Activated T-helper 1 cell treated with anti-CD3 and anti-CD28 coated beads, Interleukin-12 subunit alpha, Interleukin-12 subunit beta, Interleukin-2, Interleukin-4 antibody, amounts not matched to agents 30 ng/mL and 10 ng/mL and 1 ng/mL, durations not matched to agents 14 hours and 24 hours and 36 hours (primary cell): ENCODE data around the gene KCNJ18. TPM values are rescaled to one million over a fixed set of nuclear protein-coding genes. Genes with fewer than 3 reads are reported as not detected.
"Not testable (repeated sequence)": the region's sequence is repeated elsewhere in the genome, so short reads cannot be mapped to it uniquely, and the experiment has no call there.

Experiments
- DNase-seq: peaks from one replicate; pipeline ENCODE4 v3.0.0; 2021; ENCODE audit warnings: low spot score
- H3K27ac Mint-ChIP-seq: one replicate; pipeline ENCODE4 v1.8.0; 2021; ENCODE audit warnings: mild to moderate bottlenecking, mixed read lengths
- H3K27me3 Mint-ChIP-seq: one replicate; pipeline ENCODE4 v1.8.0; 2022; ENCODE audit warnings: mild to moderate bottlenecking, moderate library complexity, mixed read lengths; ENCODE audit not compliant: insufficient read depth
- H3K36me3 Mint-ChIP-seq: one replicate; pipeline ENCODE4 v1.8.0; 2021; ENCODE audit warnings: low read depth, mixed read lengths
- H3K4me1 Mint-ChIP-seq: one replicate; pipeline ENCODE4 v1.8.0; 2021; ENCODE audit warnings: low read depth, mixed read lengths
- H3K4me3 Mint-ChIP-seq: one replicate; pipeline ENCODE4 v1.8.0; 2021; ENCODE audit warnings: mild to moderate bottlenecking, moderate library complexity, mixed read lengths
- H3K9me3 Mint-ChIP-seq: one replicate; pipeline ENCODE4 v1.8.0; 2021; ENCODE audit warnings: mixed read lengths
- intact Hi-C: fragments of 100-400 bp; cut with micrococcal nuclease; formaldehyde crosslinking; loops from one replicate; pipeline ENCODE4 v1.15.1; 2024
- total RNA-seq: library from RNA; stranded (reverse); gene quantifications from 2 replicates; pipeline ENCODE4 v1.2.3, GENCODE V29; 2022

KCNJ18 gene
- total RNA-seq, 1 donor from 2014 or later = not detected

DNA sequence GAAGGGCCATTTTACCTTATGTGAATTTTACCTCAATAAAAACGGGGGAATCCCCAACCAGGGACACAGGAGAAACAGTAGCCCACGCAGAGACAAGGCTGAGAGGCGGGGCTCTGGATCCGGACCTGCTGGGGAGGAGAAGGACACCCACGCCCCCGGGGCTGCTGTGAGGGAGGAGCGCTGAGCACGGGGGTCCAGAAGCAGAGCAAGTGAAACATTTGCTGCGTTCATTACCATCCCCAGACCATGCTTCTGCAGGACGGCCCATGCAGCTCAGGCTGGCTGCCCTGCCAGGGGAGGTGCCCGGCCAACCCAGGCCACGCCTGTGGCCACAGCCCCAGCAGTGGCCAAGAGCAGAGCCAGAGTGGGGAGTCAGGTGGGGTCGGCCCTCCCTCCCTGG lies 50.0 kb downstream of the KCNJ18 start:
- no peaks in the 10 kb centered on the region for H3K9me3 Mint-ChIP-seq
- H3K4me3 Mint-ChIP-seq = no peak overlapping the region
- no peaks in the 10 kb centered on the region for H3K27me3 Mint-ChIP-seq
- intact Hi-C loops = no loop called here
- H3K36me3 Mint-ChIP-seq = no peaks in the 10 kb centered on the region
- DNase-seq = no peak
- no peak overlapping the region for H3K27ac Mint-ChIP-seq
- H3K4me1 Mint-ChIP-seq = no peaks in the 10 kb centered on the region

DNA sequence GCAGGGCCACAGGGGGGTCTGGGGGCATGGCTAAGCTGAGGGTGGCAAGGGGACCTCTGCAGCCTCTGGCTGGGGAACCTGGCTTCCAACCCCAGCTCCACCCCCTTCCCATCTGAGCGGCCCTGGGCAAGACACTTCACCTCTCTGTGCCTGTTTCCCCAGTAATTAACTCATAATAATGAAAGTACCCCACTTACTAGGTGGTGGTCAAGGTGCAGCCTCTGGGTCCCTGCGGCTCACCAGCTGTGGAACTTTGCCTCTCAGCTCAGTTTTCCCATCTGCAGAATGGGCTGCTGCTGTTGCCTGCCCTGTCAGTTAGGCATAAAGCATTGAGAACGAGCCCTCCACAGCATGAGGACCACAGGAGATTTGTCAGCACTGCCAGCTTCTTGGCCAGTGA lies 51.8 kb downstream of the KCNJ18 start:
- intact Hi-C loops, H3K9me3 Mint-ChIP-seq, H3K4me3 Mint-ChIP-seq, H3K27ac Mint-ChIP-seq, H3K4me1 Mint-ChIP-seq, H3K36me3 Mint-ChIP-seq, DNase-seq, H3K27me3 Mint-ChIP-seq: not testable (repeated sequence)

DNA sequence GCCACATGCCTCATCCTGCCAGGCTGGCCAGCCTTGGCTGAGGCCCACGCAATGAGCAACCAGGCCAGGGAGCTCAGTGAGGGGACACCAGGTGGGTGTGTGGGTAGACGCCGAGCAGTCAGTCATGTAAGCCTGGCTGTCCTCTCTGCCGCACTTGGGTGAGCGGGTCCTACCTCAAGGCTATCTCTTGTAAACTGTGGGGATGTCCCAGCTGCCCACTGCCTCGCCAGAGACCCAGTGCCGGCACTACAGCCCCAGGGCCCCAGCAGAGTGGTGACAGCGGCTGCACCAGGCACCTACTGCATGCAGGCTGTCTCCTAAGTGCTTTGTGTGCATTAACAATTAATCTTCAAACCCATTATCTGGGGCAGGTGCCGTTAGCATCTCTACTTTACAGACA lies 52.3 kb downstream of the KCNJ18 start:
- H3K9me3 Mint-ChIP-seq, H3K4me1 Mint-ChIP-seq, H3K27me3 Mint-ChIP-seq, DNase-seq, H3K4me3 Mint-ChIP-seq, H3K27ac Mint-ChIP-seq, H3K36me3 Mint-ChIP-seq, intact Hi-C loops: not testable (repeated sequence)

DNA sequence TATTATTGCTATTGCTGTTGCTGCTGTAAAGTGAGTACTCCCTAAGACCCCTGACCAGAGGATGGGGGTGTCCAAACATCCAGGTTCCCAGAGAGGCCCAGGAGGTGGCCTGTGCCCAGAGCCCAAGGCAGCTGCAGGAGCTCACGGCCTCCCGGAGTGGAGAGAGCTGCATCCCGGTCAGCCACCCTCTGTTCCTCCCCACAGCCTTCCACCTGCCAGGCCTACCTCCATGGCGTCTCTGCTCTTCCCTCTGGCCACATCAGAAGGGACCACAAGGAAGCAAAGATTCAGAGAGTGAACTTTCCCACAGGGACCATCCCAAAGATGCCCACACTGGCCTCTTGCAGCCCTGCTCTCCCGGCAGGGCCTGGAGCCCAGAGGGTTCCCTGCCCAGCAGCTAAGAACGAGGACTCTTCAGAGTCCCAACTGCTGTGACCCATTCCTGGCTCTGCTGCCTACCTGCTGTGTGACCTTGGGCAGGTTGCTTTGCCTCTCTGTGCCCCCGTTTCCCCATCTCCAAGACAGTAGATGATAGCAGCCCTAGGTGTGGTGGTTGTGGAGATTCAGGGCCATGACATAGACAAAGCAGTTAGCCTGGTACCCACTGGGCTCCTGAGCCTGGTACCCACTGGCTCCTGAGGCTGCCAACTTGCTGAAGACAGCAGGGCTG lies 53.2 kb downstream of the KCNJ18 start:
- H3K4me1 Mint-ChIP-seq, H3K27ac Mint-ChIP-seq, DNase-seq, H3K36me3 Mint-ChIP-seq, H3K4me3 Mint-ChIP-seq, H3K27me3 Mint-ChIP-seq, H3K9me3 Mint-ChIP-seq, intact Hi-C loops: not testable (repeated sequence)

DNA sequence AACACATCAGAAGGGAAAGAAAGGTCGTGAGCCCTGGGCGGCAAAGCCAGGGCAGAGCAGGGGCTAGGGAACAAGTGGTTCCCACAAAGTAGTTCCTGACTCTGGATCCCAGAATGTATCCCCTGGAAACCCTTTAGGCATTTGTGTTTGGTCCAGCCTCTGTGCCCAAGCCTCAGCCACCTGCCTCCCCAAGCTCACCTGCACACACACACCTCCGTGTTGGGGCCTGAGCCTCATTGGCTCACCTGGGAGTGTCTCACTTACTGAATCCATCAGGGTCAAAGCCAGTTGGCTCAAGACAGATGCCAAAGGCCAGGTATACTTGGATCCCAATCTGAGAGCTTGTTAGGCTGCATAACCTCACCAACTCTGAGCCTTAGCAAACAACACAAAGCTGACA lies 54.1 kb downstream of the KCNJ18 start:
- H3K4me1 Mint-ChIP-seq, intact Hi-C loops, H3K36me3 Mint-ChIP-seq, DNase-seq, H3K27ac Mint-ChIP-seq, H3K27me3 Mint-ChIP-seq, H3K4me3 Mint-ChIP-seq: not testable (repeated sequence)
- H3K9me3 Mint-ChIP-seq = peaks cover 12% of the 10 kb centered on the region

DNA sequence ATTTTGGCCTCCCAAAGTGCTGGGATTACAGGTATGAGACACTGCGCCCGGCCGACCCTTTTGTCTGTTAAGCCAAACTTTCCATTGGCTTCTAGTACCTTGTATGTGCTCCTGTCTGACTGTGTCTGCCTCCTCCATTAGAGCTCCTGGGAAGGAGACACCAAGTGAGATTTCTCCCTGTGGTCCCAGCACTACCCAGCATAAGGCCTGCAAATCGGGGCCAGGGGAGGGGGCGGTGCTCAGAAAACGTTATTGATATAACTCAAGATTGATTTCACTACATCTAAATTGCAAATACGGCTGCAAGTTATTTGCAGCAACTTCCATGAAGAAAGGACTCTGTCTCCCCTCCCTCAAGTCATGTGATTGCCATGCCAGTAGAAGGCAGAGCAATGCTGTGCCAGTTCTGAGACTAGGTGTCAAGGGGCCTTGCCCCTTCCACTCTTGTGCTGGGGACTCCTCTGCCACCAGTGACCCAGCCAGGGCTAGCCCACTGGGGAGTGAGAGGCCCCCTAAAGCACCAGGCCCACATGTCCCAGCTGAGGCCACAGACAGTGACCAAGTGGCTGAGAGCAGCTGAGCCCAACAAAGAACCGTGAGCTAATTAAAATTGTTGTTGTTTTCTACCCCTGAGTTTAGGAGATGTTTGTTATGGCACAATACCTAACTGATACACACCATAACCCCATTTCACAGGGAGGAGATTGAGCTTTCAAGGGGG lies 55.0 kb downstream of the KCNJ18 start:
- H3K36me3 Mint-ChIP-seq, intact Hi-C loops, H3K27ac Mint-ChIP-seq, H3K27me3 Mint-ChIP-seq, H3K4me1 Mint-ChIP-seq, H3K4me3 Mint-ChIP-seq, DNase-seq: not testable (repeated sequence)
- H3K9me3 Mint-ChIP-seq = peaks cover 12% of the 10 kb centered on the region

DNA sequence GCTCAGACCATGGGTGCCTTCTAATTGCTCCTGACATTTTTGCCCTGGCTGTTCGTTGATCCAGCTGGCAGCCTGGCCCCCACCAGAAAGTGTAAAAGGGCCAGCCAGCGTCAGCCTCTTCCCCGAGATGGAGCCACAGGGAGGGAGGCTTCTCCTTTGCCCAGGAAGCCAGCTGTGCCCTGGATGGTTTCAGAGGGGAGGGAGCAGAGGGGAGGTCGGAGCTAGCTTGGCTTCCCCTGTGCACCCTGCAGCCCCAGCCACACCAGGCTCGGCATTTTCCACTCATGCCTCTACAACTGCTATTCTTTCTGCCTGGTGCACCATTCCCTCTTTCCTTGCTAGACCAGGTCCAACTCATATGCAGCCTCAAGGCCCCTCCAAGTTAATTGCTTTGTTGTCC lies 56.4 kb downstream of the KCNJ18 start:
- H3K27me3 Mint-ChIP-seq, intact Hi-C loops, DNase-seq, H3K4me1 Mint-ChIP-seq, H3K36me3 Mint-ChIP-seq, H3K27ac Mint-ChIP-seq, H3K4me3 Mint-ChIP-seq: not testable (repeated sequence)
- H3K9me3 Mint-ChIP-seq = peaks cover 12% of the 10 kb centered on the region

DNA sequence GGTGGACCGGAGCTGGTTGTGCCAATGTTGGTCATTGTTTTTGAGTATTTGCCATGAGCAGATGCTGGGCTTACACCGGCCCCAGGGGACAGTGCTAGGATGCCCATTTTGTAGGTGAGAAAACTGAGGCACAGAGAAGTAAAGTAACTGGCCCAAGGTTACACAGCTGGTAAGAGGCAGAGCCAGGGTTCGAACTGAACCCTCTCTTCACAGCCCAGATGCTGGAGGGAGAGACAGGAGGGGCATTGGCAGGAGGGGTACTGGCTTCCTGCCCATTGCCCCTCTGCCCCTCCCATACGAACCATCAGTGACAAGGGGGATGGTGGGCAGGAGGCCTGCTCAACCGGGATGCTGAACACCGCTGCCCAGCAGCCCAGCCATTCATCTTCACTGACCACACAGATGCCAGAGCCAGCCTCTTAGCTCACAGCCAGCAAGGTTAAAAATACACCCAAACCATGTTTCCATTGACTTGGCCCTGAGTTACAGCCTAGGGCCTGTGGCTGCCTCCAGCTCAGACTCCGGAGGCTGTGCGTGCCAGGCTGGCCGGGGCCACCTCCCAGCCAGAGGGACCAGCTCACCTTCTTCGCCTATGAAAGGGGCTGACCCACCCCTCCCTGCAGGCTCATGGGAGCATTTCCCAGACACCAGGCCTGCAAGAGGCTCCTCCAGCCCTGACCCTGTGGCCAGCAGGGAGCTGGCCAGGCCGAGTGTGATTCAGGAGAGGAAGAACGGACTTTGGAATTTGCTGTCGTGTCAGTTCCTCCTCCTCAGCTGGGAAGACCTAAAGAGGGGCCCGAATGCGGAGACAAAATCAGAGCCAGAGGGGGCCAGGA lies 57.6 kb downstream of the KCNJ18 start:
- H3K27ac Mint-ChIP-seq, H3K4me3 Mint-ChIP-seq, intact Hi-C loops, H3K4me1 Mint-ChIP-seq, H3K36me3 Mint-ChIP-seq, H3K27me3 Mint-ChIP-seq, DNase-seq: not testable (repeated sequence)
- peaks cover 13% of the 10 kb centered on the region for H3K9me3 Mint-ChIP-seq

DNA sequence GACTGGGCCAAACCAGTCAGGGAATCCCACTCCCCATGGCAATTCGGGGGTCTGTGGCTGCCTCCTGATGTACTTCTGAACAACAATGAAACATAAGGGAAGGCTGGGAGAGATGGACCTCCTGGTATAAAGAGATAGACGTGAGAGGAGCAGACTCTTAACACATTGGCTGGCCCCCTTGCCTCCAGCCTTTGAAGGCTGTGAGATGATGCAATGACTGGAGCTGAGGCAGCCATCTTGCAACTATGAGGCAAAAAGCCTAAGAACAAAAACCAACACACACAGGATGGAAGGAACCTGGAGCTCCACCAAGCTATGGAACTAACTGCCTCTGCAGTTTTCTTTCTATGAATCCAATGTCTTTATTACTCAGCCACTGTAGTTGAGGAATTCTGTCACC lies 58.8 kb downstream of the KCNJ18 start:
- H3K27ac Mint-ChIP-seq, H3K4me1 Mint-ChIP-seq, H3K4me3 Mint-ChIP-seq, H3K27me3 Mint-ChIP-seq, DNase-seq, H3K36me3 Mint-ChIP-seq, intact Hi-C loops: not testable (repeated sequence)
- H3K9me3 Mint-ChIP-seq = peaks cover 18% of the 10 kb centered on the region
